ENCODE measurements around the gene NHLH2.

Gene NHLH2

DNA sequence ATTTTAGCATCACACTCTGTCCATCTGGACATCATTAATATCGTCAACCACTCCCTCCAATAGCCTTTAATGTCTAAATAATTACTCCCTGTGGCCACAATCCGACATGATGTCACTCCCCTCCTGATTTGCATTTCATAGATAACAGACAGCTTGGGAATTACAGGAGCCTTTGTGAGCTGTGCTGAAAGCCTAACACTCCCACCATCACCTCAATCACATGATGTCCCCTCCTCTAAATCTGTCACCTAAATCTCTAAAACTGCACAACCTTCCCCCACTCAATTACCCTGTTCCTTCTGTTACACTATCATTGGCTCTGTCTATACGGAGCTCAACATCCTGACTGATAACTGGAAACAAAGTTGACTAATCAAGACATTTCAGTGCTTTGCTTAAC is 14.3 kb downstream of the NHLH2 start:
- no peak for DNase-seq (ENCODE audit: low spot score)
- in situ Hi-C loops (cut with MboI; ENCODE audit: low sequenced_read_pairs, unreplicated experiment): no loop called here

DNA sequence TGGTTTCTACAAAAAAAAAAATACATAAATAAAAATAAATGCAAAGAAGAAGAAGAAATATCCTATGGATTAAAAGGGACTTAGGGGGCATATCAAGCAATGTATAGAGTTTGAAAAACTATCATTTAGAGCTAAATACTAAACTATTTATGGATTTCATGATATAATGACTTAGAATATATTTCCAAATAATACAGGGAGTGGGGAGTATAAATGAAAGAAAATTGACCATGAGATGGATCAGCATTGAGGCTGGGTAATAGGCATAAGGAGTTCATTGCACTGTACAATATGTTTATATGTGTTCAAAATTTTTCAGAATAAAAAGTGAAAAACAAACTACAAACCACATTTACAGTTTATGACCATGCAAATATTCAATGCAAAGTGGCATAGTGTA is 18.8 kb downstream of the NHLH2 start:
- in situ Hi-C loops (cut with MboI; ENCODE audit: low sequenced_read_pairs, unreplicated experiment): loop anchor here (25.0 kb wide), 2 partner anchors 165 to 665 kb away; partner anchors contain the start of gene SLC22A15
- TF ChIP-seq, protein P1, sequence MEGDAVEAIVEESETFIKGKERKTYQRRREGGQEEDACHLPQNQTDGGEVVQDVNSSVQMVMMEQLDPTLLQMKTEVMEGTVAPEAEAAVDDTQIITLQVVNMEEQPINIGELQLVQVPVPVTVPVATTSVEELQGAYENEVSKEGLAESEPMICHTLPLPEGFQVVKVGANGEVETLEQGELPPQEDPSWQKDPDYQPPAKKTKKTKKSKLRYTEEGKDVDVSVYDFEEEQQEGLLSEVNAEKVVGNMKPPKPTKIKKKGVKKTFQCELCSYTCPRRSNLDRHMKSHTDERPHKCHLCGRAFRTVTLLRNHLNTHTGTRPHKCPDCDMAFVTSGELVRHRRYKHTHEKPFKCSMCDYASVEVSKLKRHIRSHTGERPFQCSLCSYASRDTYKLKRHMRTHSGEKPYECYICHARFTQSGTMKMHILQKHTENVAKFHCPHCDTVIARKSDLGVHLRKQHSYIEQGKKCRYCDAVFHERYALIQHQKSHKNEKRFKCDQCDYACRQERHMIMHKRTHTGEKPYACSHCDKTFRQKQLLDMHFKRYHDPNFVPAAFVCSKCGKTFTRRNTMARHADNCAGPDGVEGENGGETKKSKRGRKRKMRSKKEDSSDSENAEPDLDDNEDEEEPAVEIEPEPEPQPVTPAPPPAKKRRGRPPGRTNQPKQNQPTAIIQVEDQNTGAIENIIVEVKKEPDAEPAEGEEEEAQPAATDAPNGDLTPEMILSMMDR (IDR thresholded peaks at IDR 0.05; ENCODE audit: borderline replicate concordance, control extremely low read depth, extremely low read depth, insufficient read depth, missing control alignments): no peak
- no peak for DNase-seq (ENCODE audit: low spot score)

More for the DNA sequence above, 14.3 kb downstream of the NHLH2 start:
- TF ChIP-seq, protein P1 (IDR thresholded peaks at IDR 0.05; ENCODE audit: borderline replicate concordance, control extremely low read depth, extremely low read depth, insufficient read depth, missing control alignments): no peak

DNA sequence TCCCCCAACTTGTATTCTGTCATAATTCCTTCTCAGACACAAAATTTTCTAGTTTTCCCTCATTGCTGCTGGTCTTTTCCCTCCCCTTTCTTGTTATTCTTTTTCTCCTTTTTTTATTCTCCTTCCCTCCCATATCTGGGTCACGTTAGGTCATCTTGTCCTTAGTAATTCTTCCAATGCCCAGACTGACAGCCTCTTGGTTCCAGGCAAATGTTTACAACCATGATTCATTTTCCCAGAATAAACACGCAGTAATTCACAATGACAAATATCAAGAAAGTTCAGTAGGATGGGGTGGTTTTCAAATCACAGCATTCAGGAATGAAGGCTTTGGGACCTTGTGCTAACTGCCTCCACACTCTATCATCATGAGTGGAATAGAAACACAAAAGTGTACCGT is 25.2 kb downstream of the NHLH2 start:
- TF ChIP-seq, protein P1 (IDR thresholded peaks at IDR 0.05; ENCODE audit: borderline replicate concordance, control extremely low read depth, extremely low read depth, insufficient read depth, missing control alignments): no peak
- in situ Hi-C loops (cut with MboI; ENCODE audit: low sequenced_read_pairs, unreplicated experiment): loop anchor here (25.0 kb wide), 2 partner anchors 172 to 672 kb away; partner anchors contain the start of gene SLC22A15
- DNase-seq (ENCODE audit: low spot score): no peak

DNA sequence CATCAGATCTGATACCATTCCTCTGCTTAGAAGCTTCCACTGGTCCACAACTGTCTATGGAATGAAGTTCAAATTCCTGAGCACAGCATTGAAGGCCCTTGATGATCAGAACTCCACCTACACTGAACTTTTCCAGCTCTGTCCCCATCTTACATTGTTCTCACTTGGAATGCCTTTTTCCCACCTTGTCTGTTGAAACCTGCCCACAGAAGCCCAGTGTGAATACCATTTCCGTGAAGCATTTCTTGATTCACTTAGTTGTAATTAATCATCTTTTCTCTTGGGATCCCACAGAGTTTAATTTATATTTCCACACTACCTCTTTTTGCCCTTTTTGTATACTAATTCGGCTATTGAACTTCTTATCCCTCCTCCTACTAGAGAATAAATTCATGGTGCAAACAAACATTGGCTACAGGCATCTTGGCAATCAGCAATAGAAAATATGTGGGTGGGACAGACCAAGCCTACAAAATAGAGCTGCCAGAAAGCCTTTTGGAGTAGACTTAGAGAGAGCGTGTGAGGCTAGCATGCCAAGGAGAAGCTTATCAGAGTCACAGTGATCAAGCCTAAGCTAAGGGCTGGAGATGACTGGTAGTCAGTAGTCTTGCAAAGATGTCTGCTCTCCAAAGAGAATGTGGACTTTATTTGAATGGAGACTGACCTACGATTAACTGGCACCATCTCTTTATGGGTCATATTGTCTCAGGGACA is 26.1 kb downstream of the NHLH2 start:
- TF ChIP-seq, protein P1 (IDR thresholded peaks at IDR 0.05; ENCODE audit: borderline replicate concordance, control extremely low read depth, extremely low read depth, insufficient read depth, missing control alignments): no peak
- DNase-seq (ENCODE audit: low spot score): no peak
- in situ Hi-C loops (cut with MboI; ENCODE audit: low sequenced_read_pairs, unreplicated experiment): loop anchor here (25.0 kb wide), 2 partner anchors 172 to 672 kb away; partner anchors contain the start of gene SLC22A15

DNA sequence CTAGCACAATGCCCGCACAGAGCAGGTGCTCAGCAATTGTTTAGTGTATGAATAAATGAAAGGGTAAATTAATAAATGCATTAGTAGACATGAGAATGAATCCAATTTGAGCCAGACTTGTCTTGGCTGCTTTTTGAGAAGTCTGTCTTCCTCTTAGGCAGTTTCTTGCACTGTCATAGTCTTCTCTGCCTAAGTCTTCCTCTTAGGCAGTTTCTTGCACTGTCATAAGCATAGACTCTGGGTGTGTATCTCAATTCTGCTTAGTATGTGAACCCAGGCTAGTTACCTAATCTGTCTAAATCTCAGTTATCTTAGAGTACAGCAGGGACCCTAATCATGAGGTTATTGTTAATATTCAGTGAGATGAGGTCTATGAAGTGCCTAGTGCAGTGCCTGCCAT is 27.2 kb downstream of the NHLH2 start:
- no peak for DNase-seq (ENCODE audit: low spot score)
- TF ChIP-seq, protein P1 (IDR thresholded peaks at IDR 0.05; ENCODE audit: borderline replicate concordance, control extremely low read depth, extremely low read depth, insufficient read depth, missing control alignments): no peak
- in situ Hi-C loops (cut with MboI; ENCODE audit: low sequenced_read_pairs, unreplicated experiment): loop anchor here (25.0 kb wide), 2 partner anchors 174 to 674 kb away; partner anchors contain the start of gene SLC22A15

DNA sequence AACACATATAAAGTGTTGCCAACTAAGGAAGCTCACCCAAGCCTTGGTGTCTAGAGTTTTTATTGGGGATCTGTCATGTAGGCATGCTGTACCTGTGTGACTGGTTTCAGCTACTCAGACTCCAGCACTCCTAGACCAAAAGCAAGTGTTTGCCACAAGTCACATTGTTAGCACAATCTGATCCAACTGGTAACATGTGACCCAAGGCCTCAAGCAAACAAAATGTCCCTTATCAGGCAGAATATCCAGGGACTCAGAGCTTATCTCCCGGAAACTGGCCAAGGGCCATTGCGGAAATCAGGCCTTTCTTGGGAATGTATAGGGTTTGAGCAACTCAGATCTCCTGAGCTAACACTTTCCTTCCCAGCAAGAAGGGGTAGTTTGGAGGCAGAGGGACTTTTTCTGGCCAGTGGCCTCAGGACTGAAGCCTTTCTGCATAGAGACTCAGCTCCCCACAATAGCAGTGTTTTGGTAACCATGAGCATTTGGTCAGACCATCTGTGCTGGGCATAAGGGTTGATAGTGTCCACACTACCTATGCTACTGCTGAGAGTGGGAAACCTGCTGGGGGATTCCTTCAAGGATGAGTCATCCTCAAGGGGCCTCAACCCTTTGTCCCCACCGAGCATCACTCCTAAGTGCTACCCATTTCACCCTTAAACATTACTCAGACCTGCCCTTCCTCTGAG is 29.6 kb downstream of the NHLH2 start:
- in situ Hi-C loops (cut with MboI; ENCODE audit: low sequenced_read_pairs, unreplicated experiment): loop anchor here (25.0 kb wide), 2 partner anchors 176 to 676 kb away; partner anchors contain the start of gene SLC22A15
- DNase-seq (ENCODE audit: low spot score): no peak
- TF ChIP-seq, protein P1 (IDR thresholded peaks at IDR 0.05; ENCODE audit: borderline replicate concordance, control extremely low read depth, extremely low read depth, insufficient read depth, missing control alignments): no peak

All from GM13976 (cell line).